Fibroblast of lung (primary cell): Measurements from ENCODE around the gene SLC25A18.

Source experiments
- CTCF ChIP-seq, 2 donors: IDR thresholded peaks in 1 of 2; conservative IDR thresholded peaks in 1 of 2; 1 replicate in 1 of 2; 2 replicates in 1 of 2; pipeline ENCODE4 v1.5.1; 2011 to 2012; ENCODE audit warnings: low read length in 2 of 2, control low read depth in 1 of 2, inconsistent platforms in 1 of 2, low read depth in 1 of 2, mild to moderate bottlenecking in 1 of 2
- EZH2 ChIP-seq: IDR thresholded peaks from 2 replicates; pipeline ENCODE4 v1.5.1; 2012; ENCODE audit warnings: low read length, control low read depth, mild to moderate bottlenecking; ENCODE audit errors: missing control alignments

GRCh38 chr22:17578136-17578754, 14.9 kb downstream of the SLC25A18 start:
- TF ChIP-seq CTCF (conservative IDR thresholded peaks at IDR 0.05 in 1 of 2, IDR thresholded peaks at IDR 0.05 in 1 of 2; ENCODE audit: low read depth in 1 of 2, low read length in 2 of 2) (no peak), EZH2 (no peak)
